Central memory CD8-positive, alpha-beta T cell (primary cell): ENCODE measurements around the gene MDM2.

Experiments used
- ATAC-seq: fragments of 150-1000 bp; cut with Tn5 transposase; replicated peaks from 2 replicates; pipeline ENCODE4 v1.10.0; 2022; ENCODE audit warnings: mild to moderate bottlenecking, moderate FRiP score, moderate number of reproducible peaks; ENCODE audit not compliant: poor library complexity, severe bottlenecking; ENCODE audit errors: extremely low read depth
- DNase-seq, 2 donors: peaks; one replicate each; pipeline ENCODE4 v3.0.0; 2021; ENCODE audit warnings: low spot score in 2 of 2
- H3K27ac Mint-ChIP-seq: one replicate; pipeline ENCODE4 v1.8.0; 2022; ENCODE audit warnings: low read depth, mild to moderate bottlenecking, moderate library complexity, mixed read lengths
- H3K27me3 Mint-ChIP-seq: one replicate; pipeline ENCODE4 v1.8.0; 2022; ENCODE audit warnings: mixed read lengths
- H3K36me3 Mint-ChIP-seq: one replicate; pipeline ENCODE4 v1.8.0; 2022; ENCODE audit warnings: mild to moderate bottlenecking, moderate library complexity, mixed read lengths; ENCODE audit not compliant: insufficient read depth
- H3K4me1 Mint-ChIP-seq: one replicate; pipeline ENCODE4 v1.8.0; 2022; ENCODE audit warnings: mixed read lengths
- H3K4me3 Mint-ChIP-seq: one replicate; pipeline ENCODE4 v1.8.0; 2022; ENCODE audit warnings: mild to moderate bottlenecking, moderate library complexity, mixed read lengths
- H3K9me3 Mint-ChIP-seq: one replicate; pipeline ENCODE4 v1.8.0; 2022; ENCODE audit warnings: mixed read lengths

Gene MDM2

DNA sequence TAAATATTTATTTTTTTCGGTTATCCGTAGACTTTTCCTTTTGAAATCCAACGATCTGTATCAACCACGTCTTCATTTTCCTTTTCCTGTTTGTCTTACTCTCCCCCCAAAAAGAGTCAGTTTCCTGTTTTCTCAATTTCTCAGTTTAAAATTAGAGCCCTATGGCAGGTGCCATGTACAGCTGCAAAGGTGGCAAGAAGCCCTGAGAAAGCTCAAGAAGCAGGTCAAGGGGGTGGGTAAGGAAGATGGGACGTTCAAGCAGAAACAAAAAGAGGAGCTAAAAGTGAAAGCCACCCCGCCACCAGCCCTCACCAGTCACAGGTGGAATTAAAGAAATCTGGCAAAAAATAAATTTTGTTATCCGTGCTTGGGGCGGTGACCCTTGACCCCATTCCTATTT is 35.3 kb upstream of the MDM2 start:
- Mint-ChIP-seq H3K9me3 (no peaks in the 10 kb centered on the region), H3K4me1 (peaks cover 9% of the 10 kb centered on the region), H3K27ac (no peak overlapping the region), H3K36me3 (no peaks in the 10 kb centered on the region), H3K4me3 (peak overlapping the region; percentile 4), H3K27me3 (no peaks in the 10 kb centered on the region)
- DNase-seq (no peak), ATAC-seq (no peak)

DNA sequence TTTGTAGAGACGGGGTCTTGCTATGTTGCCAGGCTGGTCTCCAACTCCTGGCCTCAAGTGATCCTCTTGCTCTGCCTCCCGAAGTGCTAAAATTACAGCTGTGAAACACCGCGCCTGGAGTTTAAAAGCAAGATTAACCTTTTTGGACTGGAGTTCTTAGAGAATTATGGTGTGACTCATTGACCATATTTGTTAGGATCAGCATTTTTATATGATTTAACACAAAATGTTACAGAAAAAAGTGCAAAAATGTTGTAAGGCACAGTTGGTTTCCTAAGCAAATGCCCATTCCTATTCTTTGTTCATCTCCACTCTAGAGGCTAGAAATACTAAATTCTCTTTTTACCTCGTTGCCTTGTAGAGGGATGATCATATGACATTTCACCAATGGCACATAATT is 34.4 kb upstream of the MDM2 start:
- Mint-ChIP-seq H3K27me3 (no peaks in the 10 kb centered on the region), H3K4me1 (peaks cover 9% of the 10 kb centered on the region), H3K9me3 (no peaks in the 10 kb centered on the region), H3K27ac (no peak overlapping the region), H3K4me3 (no peak overlapping the region), H3K36me3 (no peaks in the 10 kb centered on the region)
- no peak for DNase-seq
- no peak for ATAC-seq

DNA sequence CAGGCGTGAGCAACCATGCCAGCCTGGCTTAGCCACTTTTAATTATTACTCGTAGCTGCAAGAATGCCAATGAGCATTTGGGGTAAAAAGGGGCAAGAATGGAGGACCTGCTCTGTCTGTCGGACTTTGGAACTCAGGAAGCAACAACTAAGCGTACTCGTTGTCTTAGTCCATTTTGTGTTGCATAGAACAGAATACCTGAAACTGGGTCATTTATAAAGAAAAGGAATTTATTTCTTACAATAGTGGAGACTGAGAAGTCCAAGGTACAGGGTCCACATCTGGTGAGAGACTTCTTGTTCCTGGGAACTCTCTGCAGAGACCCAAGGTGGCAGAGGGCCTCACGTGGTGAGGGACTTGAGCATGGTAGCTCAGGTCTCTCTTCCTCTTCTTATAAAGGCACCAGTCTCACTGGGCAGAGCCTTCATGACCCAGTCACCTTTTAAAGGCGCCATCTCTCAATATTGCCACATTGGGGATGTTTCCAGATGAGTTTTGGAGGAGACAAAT is 32.8 kb upstream of the MDM2 start:
- no peaks in the 10 kb centered on the region for H3K27me3 Mint-ChIP-seq
- H3K4me3 Mint-ChIP-seq = no peak overlapping the region
- no peak overlapping the region for H3K27ac Mint-ChIP-seq
- DNase-seq = no peak
- H3K36me3 Mint-ChIP-seq = no peaks in the 10 kb centered on the region
- no peak for ATAC-seq
- no peaks in the 10 kb centered on the region for H3K9me3 Mint-ChIP-seq
- H3K4me1 Mint-ChIP-seq = peaks cover 9% of the 10 kb centered on the region

DNA sequence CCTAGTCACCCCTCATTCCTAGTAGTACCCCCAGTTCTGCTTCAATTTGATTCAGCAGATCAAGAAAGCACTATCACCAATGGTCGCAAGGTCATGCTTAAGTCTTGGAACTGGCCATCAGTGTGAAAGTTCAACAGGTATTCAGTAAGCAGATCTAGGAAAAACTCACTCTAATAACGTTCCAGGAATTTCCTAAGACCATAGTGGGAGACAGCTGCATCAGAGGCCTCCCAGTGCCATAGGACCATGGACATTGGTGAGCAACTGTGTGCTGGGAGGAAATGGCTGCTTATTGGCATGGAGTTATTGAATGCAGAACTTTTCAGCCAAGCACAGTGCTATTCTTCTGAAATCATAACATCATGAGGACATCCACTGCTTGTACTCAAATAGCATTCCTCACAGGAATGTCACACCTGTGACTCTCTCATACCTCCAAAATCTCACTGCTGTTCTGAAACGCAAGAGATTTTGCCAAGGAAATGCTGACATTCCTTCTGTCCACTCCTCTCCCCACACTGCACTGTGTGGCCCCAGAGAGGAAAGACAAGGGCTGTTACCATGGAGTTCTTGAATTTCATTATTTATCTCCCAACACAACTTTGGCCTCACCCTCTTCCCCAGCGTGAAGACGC is 30.9 kb upstream of the MDM2 start:
- H3K27me3 Mint-ChIP-seq = no peaks in the 10 kb centered on the region
- H3K9me3 Mint-ChIP-seq = no peaks in the 10 kb centered on the region
- DNase-seq (no peak), ATAC-seq (no peak)
- H3K27ac Mint-ChIP-seq = no peak overlapping the region
- no peaks in the 10 kb centered on the region for H3K36me3 Mint-ChIP-seq
- H3K4me1 Mint-ChIP-seq = peaks cover 9% of the 10 kb centered on the region
- H3K4me3 Mint-ChIP-seq = no peak overlapping the region

DNA sequence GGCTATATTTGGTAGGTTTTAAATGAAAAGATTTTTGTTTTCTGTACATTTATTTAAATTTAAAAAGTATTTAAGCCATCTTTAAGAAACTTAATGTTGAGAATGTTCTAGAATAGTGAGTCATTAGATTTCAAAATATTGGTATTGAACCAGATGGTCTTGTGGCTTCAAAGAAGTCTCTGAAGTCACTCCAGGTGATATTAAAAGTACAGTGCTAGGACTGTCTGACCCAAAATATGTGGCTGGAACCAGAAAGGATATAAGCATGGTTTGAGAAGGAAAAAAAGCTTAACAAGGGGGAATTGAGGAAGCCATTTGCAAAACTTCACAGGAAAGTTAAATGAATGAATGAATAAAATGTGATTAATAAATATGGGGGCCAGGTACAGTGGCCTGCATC is 28.7 kb upstream of the MDM2 start:
- H3K36me3 Mint-ChIP-seq = no peaks in the 10 kb centered on the region
- H3K9me3 Mint-ChIP-seq = no peaks in the 10 kb centered on the region
- DNase-seq (no peak), ATAC-seq (no peak)
- H3K4me3 Mint-ChIP-seq = no peak overlapping the region
- no peak overlapping the region for H3K27ac Mint-ChIP-seq
- no peaks in the 10 kb centered on the region for H3K4me1 Mint-ChIP-seq
- no peaks in the 10 kb centered on the region for H3K27me3 Mint-ChIP-seq

DNA sequence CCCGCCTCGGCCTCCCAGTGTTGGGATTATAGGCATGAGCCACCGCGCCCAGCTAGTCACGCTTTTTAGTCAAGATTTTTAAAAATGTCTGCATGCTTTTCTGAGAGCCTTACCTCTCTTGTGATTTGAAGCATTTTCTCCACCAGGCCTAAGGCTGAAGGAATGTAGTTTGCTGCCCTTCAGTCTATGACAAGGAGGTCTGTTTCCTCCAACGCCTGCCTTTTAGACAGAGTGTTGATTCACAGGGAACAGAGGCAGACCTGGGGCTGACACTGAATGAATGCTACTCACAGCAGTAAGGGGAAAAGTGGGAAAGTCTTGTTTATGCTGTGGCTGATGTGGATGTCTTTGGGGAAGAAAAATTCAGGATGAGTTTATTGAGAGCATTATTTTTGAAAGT is 27.2 kb upstream of the MDM2 start:
- Mint-ChIP-seq H3K36me3 (no peaks in the 10 kb centered on the region), H3K9me3 (no peaks in the 10 kb centered on the region), H3K4me1 (no peaks in the 10 kb centered on the region), H3K27ac (no peak overlapping the region), H3K4me3 (no peak overlapping the region), H3K27me3 (no peaks in the 10 kb centered on the region)
- no peak for ATAC-seq
- DNase-seq = no peak

DNA sequence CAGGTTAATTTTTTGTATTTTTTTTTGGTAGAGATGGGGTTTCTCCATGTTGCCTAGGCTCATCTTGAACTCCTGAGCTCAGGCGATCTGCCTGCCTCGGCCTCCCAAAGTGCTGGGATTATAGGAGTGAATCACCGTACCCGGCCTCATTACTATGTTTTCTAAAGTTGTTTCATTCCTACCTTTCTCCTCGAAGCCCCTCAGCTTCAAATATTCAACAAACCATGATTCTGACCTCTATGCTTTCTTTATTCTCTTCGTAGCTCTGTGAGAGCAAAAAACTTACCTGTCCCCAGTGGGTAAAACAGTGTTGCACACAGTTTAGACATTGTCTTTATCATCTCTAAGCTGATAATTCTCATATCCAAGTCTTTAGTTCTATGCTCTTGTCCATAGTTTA is 26.2 kb upstream of the MDM2 start:
- no peaks in the 10 kb centered on the region for H3K9me3 Mint-ChIP-seq
- DNase-seq (no peak), ATAC-seq (no peak)
- no peaks in the 10 kb centered on the region for H3K36me3 Mint-ChIP-seq
- H3K27ac Mint-ChIP-seq = no peak overlapping the region
- no peak overlapping the region for H3K4me3 Mint-ChIP-seq
- no peaks in the 10 kb centered on the region for H3K27me3 Mint-ChIP-seq
- H3K4me1 Mint-ChIP-seq = no peaks in the 10 kb centered on the region

DNA sequence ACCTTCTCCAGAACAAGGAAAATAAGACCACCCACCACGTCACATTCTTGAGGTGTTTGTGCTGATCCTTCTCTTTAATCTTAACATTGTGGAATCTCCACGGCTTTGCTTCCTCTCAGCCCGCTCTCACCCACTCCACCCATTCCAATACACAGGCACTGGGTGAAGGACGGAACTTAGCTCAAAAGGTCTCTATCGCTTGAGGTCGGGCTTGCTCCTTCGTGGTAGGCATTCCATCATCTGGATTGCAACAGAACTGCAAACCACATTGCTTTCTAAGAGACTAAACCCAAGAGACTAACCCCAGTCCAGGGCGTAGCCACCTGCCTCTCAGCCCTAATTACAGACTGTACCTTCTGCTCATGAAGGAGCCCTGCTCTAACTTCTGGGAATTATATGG is 24.0 kb upstream of the MDM2 start:
- H3K4me1 Mint-ChIP-seq = no peaks in the 10 kb centered on the region
- no peaks in the 10 kb centered on the region for H3K27me3 Mint-ChIP-seq
- DNase-seq = no peak
- H3K36me3 Mint-ChIP-seq = no peaks in the 10 kb centered on the region
- no peak overlapping the region for H3K4me3 Mint-ChIP-seq
- ATAC-seq = no peak
- no peak overlapping the region for H3K27ac Mint-ChIP-seq
- no peaks in the 10 kb centered on the region for H3K9me3 Mint-ChIP-seq

DNA sequence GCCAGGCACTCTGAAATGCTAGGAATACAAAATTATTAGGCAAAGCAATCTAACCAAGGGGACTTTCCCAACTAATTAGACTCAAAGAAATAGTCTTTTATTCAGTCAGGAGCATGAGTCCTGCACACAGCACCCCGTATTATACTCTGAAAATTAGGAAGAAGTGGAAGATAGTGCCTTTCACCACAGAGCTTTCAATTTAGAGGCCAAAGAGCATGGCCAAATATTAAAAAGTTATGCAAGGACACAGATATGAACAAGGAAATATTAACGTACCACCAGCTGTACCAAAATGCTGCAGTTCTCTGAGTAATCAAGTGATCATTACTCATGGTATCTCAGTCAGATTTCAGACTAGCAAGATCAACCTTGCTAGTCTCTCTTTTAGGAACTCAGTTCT is 22.6 kb upstream of the MDM2 start:
- H3K27ac Mint-ChIP-seq = no peak overlapping the region
- no peaks in the 10 kb centered on the region for H3K4me1 Mint-ChIP-seq
- H3K4me3 Mint-ChIP-seq = no peak overlapping the region
- no peaks in the 10 kb centered on the region for H3K27me3 Mint-ChIP-seq
- H3K36me3 Mint-ChIP-seq = no peaks in the 10 kb centered on the region
- no peaks in the 10 kb centered on the region for H3K9me3 Mint-ChIP-seq
- DNase-seq = no peak
- ATAC-seq = no peak

DNA sequence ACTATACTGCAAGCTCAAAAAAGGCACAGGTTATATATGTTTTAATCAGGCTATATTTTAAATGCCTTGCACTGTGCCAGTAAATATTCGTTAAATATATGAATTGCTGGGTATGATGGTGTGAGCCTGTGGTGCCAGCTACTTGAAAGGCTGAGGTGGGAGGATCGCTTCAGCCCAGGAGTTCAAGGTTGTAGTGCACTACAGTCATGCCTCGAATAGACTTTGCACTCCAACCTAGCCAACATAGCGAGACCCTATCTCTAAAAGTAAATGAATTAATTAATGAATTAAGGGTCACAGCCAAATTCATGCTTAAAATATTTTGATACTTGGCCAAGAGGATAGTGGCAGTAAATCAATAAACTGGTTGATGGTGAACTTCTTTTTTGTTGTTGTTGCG is 22.2 kb upstream of the MDM2 start:
- no peaks in the 10 kb centered on the region for H3K36me3 Mint-ChIP-seq
- no peak overlapping the region for H3K4me3 Mint-ChIP-seq
- H3K4me1 Mint-ChIP-seq = no peaks in the 10 kb centered on the region
- no peaks in the 10 kb centered on the region for H3K9me3 Mint-ChIP-seq
- DNase-seq (no peak), ATAC-seq (no peak)
- no peak overlapping the region for H3K27ac Mint-ChIP-seq
- H3K27me3 Mint-ChIP-seq = no peaks in the 10 kb centered on the region

DNA sequence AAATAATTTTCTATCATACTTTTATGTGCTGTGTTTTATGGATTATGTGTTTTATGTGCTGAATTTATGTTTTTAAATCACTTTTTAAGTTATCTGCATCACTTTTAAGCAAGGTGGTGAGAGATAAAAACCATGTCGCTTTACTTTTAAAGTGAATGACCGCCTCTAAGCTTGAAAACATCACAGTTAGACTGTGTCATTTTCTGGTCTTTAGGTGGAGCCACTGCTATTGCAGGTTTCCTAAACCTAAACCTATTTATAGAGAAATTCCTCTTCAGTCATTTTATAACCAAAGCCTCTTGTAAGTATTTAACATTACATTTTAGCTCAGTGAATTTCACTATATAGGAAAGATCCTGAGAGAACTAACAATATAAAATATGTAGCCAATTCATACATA is 21.0 kb upstream of the MDM2 start:
- Mint-ChIP-seq H3K27ac (no peak overlapping the region), H3K36me3 (no peaks in the 10 kb centered on the region), H3K27me3 (no peaks in the 10 kb centered on the region), H3K9me3 (no peaks in the 10 kb centered on the region), H3K4me1 (no peaks in the 10 kb centered on the region), H3K4me3 (no peak overlapping the region)
- DNase-seq (no peak), ATAC-seq (no peak)

DNA sequence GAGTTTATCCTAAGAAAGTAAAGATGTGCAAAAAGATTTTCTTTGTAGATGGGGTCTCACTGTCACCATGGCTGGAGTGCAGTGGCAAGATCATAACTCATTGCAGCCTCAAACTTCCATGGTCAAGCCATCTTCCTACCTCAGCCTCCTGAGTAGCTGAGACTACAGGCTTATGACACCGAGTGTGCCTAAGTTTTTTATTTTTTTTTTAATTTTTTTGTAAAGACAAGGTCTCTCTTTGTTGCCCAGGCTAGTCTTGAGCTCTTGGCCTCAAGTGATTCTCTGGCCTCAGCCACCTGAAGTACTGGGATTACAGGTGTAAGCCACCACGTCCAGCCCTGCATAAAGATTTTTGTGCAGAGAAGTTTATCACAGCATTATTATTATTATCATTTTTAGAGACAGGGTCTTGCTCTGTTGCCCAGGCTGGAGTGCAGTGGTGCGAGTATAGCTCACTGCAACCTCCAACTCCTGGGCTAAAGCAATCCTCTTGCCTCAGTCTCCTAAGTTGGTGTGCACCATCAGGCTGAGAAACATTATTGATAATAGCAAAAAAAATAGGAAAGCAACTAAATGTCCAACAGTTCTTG is 19.3 kb upstream of the MDM2 start:
- no peak for DNase-seq
- H3K9me3 Mint-ChIP-seq = no peaks in the 10 kb centered on the region
- ATAC-seq = no peak
- H3K36me3 Mint-ChIP-seq = no peaks in the 10 kb centered on the region
- no peaks in the 10 kb centered on the region for H3K27me3 Mint-ChIP-seq
- no peak overlapping the region for H3K4me3 Mint-ChIP-seq
- H3K4me1 Mint-ChIP-seq = no peaks in the 10 kb centered on the region
- no peak overlapping the region for H3K27ac Mint-ChIP-seq

DNA sequence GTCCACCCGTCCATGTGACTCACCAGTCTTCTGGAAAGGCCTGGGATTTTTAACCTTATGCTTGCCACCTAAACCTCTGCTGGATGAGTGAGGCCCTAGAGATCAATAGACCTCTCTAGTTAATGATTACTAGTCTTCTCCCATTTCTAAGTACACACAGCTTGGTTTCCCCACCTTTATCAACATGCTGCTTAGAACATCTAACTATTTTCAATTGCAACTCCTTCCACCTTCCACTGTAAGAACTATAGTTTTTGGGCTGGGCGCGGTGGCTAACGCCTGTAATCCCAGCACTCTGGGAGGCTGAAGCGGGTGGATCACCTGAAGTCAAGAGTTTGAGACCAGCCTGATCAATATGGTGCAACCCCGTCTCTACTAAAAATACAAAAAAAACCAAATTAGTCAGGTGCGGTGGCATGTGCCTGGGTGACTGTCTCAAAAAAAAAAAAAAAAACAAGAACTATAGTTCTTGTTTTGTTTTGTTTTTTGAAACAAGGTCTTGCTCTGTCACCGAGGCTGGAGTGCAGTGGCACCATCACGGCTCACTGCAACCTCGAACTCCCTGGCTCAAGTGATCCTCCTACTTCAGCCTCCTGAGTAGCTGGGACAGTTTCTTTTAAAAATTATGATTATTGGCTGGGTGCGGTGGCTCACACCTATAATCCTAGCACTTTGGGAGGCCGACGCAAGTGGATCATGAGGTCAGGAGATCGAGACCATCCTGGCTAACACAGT is 18.7 kb upstream of the MDM2 start:
- Mint-ChIP-seq H3K4me3 (no peak overlapping the region), H3K27ac (no peak overlapping the region), H3K9me3 (no peaks in the 10 kb centered on the region), H3K36me3 (no peaks in the 10 kb centered on the region), H3K4me1 (no peaks in the 10 kb centered on the region), H3K27me3 (no peaks in the 10 kb centered on the region)
- ATAC-seq (no peak), DNase-seq (no peak)
